ENCODE measurements around the gene MKNK1.

The MKNK1 gene

GRCh38 chr1:46596036-46596435 is 8.0 kb downstream of the MKNK1 start:
- TF ChIP-seq CTCF (IDR thresholded peaks at IDR 0.05; ENCODE audit: low read depth, low read length) = no peak
- DNase-seq (ENCODE audit: low read depth in 2 of 2) = no peak
- H3K4me3 ChIP-seq (replicated peaks in 1 of 2; ENCODE audit: low read depth in 2 of 2, low read length in 2 of 2) = no peak overlapping the region

- no peak for DNase-seq (ENCODE audit: low read depth in 2 of 2)
- H3K4me3 ChIP-seq (replicated peaks in 1 of 2; ENCODE audit: low read depth in 2 of 2, low read length in 2 of 2) = no peak overlapping the region
- TF ChIP-seq CTCF (IDR thresholded peaks at IDR 0.05; ENCODE audit: low read depth, low read length) = no peak
Measured at GRCh38 chr1:46595127-46595526, 8.9 kb downstream of the MKNK1 start.

GRCh38 chr1:46594063-46594462 is 10.0 kb downstream of the MKNK1 start:
- no peak for TF ChIP-seq CTCF (IDR thresholded peaks at IDR 0.05; ENCODE audit: low read depth, low read length)
- no peak overlapping the region for H3K4me3 ChIP-seq (replicated peaks in 1 of 2; ENCODE audit: low read depth in 2 of 2, low read length in 2 of 2)
- no peak for DNase-seq (ENCODE audit: low read depth in 2 of 2)

- TF ChIP-seq CTCF (IDR thresholded peaks at IDR 0.05; ENCODE audit: low read depth, low read length) = no peak
- no peak for DNase-seq (ENCODE audit: low read depth in 2 of 2)
- no peak overlapping the region for H3K4me3 ChIP-seq (replicated peaks in 1 of 2; ENCODE audit: low read depth in 2 of 2, low read length in 2 of 2)
Measured at GRCh38 chr1:46592823-46593222, 11.2 kb downstream of the MKNK1 start.

- no peak for DNase-seq (ENCODE audit: low read depth in 2 of 2)
- TF ChIP-seq CTCF (IDR thresholded peaks at IDR 0.05; ENCODE audit: low read depth, low read length) = no peak
- no peak overlapping the region for H3K4me3 ChIP-seq (replicated peaks in 1 of 2; ENCODE audit: low read depth in 2 of 2, low read length in 2 of 2)
Measured at GRCh38 chr1:46589529-46589928, 14.5 kb downstream of the MKNK1 start.

GRCh38 chr1:46587069-46587468 is 17.0 kb downstream of the MKNK1 start:
- DNase-seq (ENCODE audit: low read depth in 2 of 2) = no peak
- no peak overlapping the region for H3K4me3 ChIP-seq (replicated peaks in 1 of 2; ENCODE audit: low read depth in 2 of 2, low read length in 2 of 2)
- TF ChIP-seq CTCF (IDR thresholded peaks at IDR 0.05; ENCODE audit: low read depth, low read length) = no peak

GRCh38 chr1:46585312-46585938 is 18.6 kb downstream of the MKNK1 start:
- H3K4me3 ChIP-seq (replicated peaks in 1 of 2; ENCODE audit: low read depth in 2 of 2, low read length in 2 of 2) = no peak overlapping the region
- DNase-seq (ENCODE audit: low read depth in 2 of 2) = no peak
- TF ChIP-seq CTCF (IDR thresholded peaks at IDR 0.05; ENCODE audit: low read depth, low read length) = no peak
